Germinal center (tissue), 1 donor: Measurements from ENCODE around the gene GGT1.
"Not testable (repeated sequence)": the region's sequence is repeated elsewhere in the genome, so short reads cannot be mapped to it uniquely, and the experiment has no call there.

ENCODE experiments used
- DNase-seq: peaks from one replicate; pipeline ENCODE4 v3.0.0; 2012; ENCODE audit warnings: mixed read lengths, low spot score

Gene GGT1

DNA sequence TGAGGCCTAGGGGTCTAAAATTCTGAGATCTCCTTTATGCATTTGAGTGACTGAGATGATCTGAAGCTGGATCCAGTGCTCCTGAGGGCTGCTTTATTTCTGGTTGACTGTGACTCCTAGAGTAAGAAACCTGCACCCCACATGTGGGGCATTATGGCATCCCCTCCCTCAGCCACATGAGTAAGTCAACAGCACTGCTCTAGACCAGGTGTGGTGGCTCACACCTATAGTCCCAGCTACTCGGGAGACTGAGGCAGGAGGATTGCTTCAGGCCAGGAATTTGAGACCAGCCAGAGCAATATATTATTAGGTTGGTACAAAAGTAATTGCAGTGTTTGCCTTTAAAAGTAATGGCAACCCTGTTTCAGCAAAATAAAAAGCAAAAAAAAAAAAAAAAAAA lies 39.3 kb downstream of the GGT1 start:
- not testable (repeated sequence) for DNase-seq

- not testable (repeated sequence) for DNase-seq
These were observed 41.4 kb downstream of the GGT1 start for GRCh38 chr22:24644409-24644808.

DNA sequence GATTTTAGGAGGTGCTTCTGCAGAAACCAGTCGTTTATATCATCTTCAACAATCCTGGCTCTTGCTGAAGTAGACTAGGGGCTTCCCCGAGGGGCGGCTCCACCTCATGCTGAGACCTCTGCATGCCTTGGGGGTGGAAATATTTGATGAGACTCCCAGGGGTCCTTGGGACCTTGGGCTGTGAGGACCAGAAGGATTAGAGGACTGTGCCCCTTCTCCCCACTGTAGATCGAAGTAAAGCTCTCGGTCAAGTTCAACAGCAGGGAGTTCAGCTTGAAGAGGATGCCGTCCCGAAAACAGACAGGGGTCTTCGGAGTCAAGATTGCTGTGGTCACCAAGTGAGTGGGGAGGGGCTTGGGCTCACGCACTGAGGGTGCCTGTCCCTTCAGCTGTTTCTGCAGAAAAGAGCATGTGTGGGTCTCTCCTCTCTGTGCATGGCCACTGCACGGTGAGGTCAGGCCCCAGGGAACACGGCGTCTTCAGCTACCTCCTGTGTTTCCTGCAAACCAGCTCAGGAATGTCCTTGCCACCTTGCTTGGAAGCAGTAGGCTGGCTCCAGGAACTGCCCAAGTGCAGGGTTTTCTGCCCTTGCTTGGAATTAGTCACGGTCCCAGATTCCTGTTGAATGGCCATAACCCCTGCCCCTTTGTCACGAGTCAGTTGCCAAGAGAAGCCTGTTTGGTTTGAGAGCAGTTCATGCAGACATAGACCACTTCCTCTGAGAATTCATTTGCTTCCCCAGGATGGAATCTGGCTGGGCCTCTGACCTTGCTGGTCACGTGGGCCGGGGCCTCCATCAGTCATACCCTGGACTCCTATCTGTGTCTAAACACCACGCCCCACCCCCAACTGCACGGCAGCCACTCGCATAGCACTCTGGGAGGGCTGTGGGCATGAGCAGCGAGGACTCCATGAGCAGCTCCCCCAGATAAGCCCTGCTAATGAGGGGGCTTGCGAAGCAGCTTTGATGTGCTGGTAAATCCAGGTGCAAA lies 42.7 kb downstream of the GGT1 start:
- DNase-seq, result not testable (repeated sequence)

DNA sequence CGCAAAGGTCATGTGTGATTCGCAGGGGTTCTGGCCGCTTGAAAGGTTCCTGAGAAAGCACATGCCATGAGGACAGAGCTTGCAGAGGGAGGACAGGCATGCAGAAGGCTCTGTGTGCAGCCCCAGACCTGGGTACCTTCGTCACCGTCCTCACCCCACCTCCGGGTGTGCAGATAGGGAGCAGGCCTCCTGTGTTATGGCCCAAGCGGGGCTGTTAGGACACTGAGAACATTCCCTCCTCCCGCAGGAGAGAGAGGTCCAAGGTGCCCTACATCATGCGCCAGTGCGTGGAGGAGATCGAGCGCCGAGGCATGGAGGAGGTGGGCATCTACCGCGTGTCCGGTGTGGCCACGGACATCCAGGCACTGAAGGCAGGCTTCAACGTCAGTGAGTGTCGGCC lies 43.8 kb downstream of the GGT1 start:
- DNase-seq, result not testable (repeated sequence)

DNA sequence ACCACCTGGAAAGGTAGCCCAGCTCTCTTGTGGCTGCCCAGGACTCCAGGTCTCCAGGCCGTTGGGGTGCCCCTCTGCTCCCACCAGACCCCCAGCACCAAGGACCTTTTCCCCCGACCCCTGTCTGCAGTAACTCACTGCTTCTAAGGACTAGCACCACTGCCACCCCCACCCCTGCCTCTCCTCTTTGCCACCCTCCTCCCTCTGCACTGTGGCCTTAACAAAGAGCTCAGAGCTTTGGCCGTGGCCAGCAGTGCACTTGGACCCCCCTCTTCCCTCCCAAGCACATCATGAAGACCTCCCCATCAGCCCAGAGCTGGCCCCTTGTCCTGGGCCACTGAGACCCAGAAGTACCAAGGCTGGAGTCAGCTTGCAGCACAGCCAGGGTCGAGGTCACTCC lies 46.4 kb downstream of the GGT1 start:
- not testable (repeated sequence) for DNase-seq

GRCh38 chr22:24650884-24651283 lies 47.9 kb downstream of the GGT1 start:
- DNase-seq, result not testable (repeated sequence)

DNA sequence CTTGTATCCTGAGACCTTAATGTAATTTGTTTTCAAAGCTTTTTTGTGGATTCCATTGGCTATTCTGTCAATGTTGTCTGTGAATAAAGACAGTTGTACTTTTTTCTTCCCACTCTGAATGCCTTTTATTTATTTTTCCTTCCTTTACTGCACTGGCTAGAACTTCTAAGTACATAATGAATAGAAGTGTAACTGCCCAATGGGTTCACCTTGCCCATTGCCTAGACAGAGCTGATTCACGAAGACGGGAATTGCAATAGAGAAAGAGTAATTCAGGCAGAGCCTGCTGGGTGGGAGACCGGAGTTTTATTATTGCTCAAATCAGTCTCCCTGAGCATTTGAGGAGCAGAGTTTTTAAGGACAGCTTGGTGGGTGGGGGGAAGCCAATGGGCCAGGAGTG lies 62.4 kb downstream of the GGT1 start:
- not testable (repeated sequence) for DNase-seq

- DNase-seq, result not testable (repeated sequence)
These were observed 64.9 kb downstream of the GGT1 start for GRCh38 chr22:24667904-24668303.

- DNase-seq, result not testable (repeated sequence)
These were observed 69.5 kb downstream of the GGT1 start for GRCh38 chr22:24672532-24672931.
